Measurements from ENCODE around the gene GRXCR1.
A peak's percentile ranks its signal among the peaks of the same experiment; 100 is the strongest.

GRXCR1 gene

GRCh38 chr4:42892413-42892812 is at the start of gene GRXCR1:
GRXCR1 (plus strand) TSS chr4:42892713; CDS start chr4:42893267, 554 bp downstream.
- no peak for DNase-seq

- no peak for DNase-seq
Observed at GRCh38 chr4:42843694-42844093, 48.8 kb upstream of the GRXCR1 start.

GRCh38 chr4:42844422-42845070 is 48.0 kb upstream of the GRXCR1 start:
- no peak for DNase-seq

GRCh38 chr4:42845586-42845985 is 46.9 kb upstream of the GRXCR1 start:
- DNase-seq: peak; percentile 96

GRCh38 chr4:42855779-42856178 is 36.7 kb upstream of the GRXCR1 start:
- no peak for DNase-seq

- DNase-seq: no peak
Observed at GRCh38 chr4:42865572-42866189, 26.8 kb upstream of the GRXCR1 start.

- DNase-seq: no peak
Observed at GRCh38 chr4:42871261-42871660, 21.3 kb upstream of the GRXCR1 start.

GRCh38 chr4:42871671-42872290 is 20.7 kb upstream of the GRXCR1 start:
- DNase-seq: no peak

GRCh38 chr4:42878863-42879262 is 13.7 kb upstream of the GRXCR1 start:
- no peak for DNase-seq

- DNase-seq: no peak
Observed at GRCh38 chr4:42881253-42881652, 11.3 kb upstream of the GRXCR1 start.

GRCh38 chr4:42891644-42892043 is 869 bp upstream of the GRXCR1 start:
- DNase-seq: no peak

- DNase-seq: no peak
Observed at GRCh38 chr4:42895452-42895851, 2.9 kb downstream of the GRXCR1 start.

- DNase-seq: no peak
Observed at GRCh38 chr4:42904986-42905385, 12.5 kb downstream of the GRXCR1 start.

GRCh38 chr4:42905591-42905990 is 13.1 kb downstream of the GRXCR1 start:
- no peak for DNase-seq

GRCh38 chr4:42906341-42906740 is 13.8 kb downstream of the GRXCR1 start:
- DNase-seq: no peak

- DNase-seq: peak; percentile 44
Observed at GRCh38 chr4:42906891-42907759, 14.6 kb downstream of the GRXCR1 start.

- no peak for DNase-seq
Observed at GRCh38 chr4:42910459-42910858, 17.9 kb downstream of the GRXCR1 start.

GRCh38 chr4:42914937-42915336 is 22.4 kb downstream of the GRXCR1 start:
- no peak for DNase-seq

GRCh38 chr4:42915484-42915883 is 23.0 kb downstream of the GRXCR1 start:
- DNase-seq: peak; percentile 66

GRCh38 chr4:42917296-42917695 is 24.8 kb downstream of the GRXCR1 start:
- DNase-seq: no peak

GRCh38 chr4:42923431-42923830 is 30.9 kb downstream of the GRXCR1 start:
- no peak for DNase-seq

GRCh38 chr4:42925921-42926320 is 33.4 kb downstream of the GRXCR1 start:
- DNase-seq: no peak

- DNase-seq: peak; percentile 58
Observed at GRCh38 chr4:42927946-42928345, 35.4 kb downstream of the GRXCR1 start.
